DMS 273 (cell line): ENCODE data around the gene ALG8.
"Not testable (repeated sequence)": the region's sequence is repeated elsewhere in the genome, so short reads cannot be mapped to it uniquely, and the experiment has no call there.

ENCODE experiments used
- DNase-seq: peaks from one replicate; lab custom pipeline; 2025; ENCODE audit not compliant: unreplicated experiment; lab: John Stamatoyannopoulos, UW

The ALG8 gene

DNA sequence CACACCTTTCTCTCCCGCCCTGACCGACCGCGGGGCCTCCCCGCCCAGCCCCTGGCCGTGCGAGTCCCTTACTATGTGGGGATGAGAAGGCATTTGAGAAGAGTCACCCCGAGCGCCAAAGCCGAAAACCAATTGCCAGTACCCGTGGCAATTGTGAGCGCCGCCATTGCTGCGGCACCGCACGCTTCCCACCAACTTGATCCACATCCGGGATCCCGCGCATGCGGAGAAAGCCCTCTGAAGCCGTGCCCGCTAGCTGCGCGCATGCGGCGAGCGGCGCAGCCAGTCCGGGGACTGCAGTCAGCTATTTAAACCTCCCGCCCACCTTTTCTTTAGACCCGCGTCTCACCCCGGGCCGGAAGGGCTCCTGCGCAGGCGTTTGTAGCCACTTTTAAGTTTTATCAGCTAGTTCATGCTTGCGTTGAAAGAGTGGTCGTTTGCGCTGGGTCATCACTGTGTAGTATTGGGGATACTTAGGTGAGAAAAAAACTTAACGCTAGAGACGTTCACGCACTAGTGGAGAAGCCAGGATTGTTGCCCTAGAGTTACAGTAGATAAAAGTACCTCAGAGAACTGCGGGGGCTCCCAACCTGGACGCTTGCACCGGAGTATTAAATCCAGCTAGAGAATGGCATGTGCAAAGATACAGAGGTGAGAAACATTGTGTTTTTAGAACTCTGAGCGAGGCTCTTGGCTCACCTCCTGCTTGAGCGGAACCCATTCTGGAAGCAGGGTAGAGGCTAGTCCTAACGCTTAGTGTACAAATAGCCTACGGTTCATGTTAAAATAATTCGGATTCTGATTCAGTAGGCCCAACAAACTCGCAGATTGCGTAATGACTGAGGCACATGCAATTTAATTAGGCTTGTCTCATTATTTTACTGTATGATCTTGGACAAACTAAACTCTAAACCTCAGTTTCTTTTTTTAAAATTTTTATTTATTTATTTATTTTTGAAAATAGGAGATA, at the start of gene ALG8:
Gene ALG8 (minus strand): TSS at position 205 of the 970 bp plus-strand sequence. CDS start 38 bp downstream, at position 167.
- DNase-seq = peak; percentile 97

DNA sequence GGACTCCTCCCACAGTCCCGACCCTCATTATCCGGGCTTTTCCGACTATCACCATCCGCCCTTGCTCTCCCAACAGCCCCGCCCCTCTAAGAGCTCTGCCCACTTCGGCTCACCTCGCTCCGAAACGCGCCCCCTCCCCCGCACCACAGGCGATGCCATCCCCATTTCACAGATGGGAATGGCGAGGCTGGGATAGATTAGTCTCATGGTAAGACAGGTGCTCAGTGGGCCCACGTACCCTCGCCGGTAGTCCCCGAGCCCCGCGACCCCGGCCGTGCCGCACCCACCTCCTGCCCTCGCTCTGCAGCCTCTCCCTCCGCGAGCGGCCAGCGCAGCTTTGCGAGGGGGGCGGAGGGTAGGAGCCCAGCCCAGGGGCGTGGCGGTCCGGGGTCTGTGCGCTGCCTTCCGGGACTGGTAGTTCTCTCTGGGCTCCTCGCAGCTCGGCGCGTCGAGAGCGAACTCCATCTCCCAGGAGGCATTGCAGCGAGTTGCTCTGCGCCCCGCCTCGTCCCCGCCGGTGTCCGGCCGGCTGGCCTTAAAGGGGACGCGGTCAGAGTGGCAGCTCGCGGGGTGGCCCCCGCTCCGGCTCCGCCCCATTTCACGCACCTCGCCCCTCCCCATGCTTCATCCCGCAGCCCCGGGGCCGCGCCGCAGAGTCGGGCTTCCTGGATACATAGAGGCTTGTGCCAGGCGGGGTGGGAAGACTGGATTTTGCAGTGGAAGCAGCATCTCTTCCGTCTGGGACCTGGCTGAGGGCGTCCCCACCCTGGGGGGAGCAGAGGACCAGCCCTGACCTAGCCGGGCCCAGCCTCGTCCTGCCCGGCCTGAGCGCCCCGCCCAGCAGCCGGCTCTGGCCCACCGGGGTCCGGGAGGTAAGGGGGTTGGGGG, 49.1 kb upstream of the ALG8 start, which contains the start of the genes KCTD21 and USP35:
Gene KCTD21 (minus strand): TSS at position 341 of the 888 bp plus-strand sequence. CDS start 14,072 bp downstream, outside the sequence.
Gene USP35 (plus strand): TSS at position 634 of the 888 bp plus-strand sequence. CDS start 7,327 bp downstream, outside the sequence.
- DNase-seq = peak; percentile 96

DNA sequence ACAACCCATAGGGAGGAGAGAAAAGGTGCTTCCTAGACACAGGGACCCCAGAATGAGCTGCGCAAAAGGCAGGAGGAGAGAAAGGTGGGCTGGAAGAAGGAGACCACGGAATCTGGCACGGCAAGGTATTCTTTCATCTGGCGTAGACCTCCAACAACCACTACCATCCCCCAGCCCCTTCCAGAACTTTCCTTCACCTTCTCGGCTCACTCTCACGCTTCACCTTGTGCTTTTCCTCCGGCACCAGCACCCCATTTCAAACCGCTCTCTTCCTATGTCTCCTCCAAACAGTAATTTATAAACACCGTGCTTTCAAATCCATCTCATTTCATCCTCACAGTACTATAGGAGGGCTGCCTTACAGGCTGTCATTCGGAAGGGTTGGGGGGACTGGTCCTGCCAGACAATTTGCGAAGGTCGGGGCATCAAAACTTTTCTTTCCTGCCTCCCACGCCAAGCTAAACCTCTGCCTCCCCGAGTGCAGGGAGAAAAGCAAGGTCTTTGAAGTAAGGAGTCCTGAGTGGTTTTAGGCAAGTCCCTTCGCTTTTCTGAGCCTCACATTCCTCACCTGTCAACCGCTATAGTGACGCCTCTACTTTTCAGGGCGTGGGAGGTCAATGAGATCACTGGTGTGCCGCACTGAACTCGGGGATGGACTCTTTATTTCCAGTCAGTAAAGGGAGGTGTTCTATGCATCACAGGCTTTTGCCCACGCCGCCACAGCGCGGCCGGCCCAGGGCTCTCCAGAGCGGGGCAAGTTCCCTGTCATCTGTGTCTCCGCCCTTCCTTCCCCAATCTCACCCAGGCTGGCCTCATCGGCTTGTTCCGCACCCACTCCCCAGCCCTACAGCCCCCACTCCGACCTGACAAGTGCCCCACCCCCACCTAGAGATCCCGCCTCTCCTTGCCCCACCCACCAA, 48.2 kb upstream of the ALG8 start:
- DNase-seq = no peak

DNA sequence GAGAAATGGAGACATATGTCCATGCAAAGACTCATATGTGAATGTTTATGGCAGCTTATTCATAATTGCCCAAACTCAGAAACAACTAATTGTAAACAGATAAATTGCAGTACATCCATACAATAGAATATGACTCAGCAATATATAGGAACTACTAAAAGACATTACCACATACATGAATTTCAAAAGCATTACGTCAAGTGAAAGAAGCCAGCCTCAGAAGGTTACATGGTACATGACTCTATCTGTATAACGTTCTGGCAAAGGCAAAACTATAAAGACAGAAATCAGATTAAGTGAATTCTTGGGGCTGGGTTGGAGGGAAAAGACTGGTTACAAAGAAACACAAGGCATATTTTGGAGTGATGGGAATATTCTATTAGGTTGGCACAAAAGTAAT, 41.8 kb upstream of the ALG8 start:
- no peak for DNase-seq

DNA sequence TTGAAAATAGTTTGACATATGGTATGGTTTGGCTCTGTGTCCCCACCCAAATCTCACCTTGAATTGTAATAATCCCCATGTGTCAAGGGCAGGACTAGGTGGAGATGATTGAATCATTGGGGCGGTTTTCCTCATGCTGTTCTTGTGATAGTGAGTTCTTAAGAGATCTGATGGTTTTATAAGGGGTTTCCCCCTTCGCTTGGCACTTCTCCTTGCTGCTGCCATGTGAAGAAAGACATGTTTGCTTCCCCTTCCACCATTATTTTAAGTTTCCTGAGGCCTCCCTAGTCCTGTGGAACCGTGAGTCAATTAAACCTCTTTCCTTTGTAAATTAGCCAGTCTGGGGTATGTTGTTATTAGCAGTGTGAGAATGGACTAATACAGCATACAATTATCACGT, 41.3 kb upstream of the ALG8 start:
- DNase-seq = no peak

DNA sequence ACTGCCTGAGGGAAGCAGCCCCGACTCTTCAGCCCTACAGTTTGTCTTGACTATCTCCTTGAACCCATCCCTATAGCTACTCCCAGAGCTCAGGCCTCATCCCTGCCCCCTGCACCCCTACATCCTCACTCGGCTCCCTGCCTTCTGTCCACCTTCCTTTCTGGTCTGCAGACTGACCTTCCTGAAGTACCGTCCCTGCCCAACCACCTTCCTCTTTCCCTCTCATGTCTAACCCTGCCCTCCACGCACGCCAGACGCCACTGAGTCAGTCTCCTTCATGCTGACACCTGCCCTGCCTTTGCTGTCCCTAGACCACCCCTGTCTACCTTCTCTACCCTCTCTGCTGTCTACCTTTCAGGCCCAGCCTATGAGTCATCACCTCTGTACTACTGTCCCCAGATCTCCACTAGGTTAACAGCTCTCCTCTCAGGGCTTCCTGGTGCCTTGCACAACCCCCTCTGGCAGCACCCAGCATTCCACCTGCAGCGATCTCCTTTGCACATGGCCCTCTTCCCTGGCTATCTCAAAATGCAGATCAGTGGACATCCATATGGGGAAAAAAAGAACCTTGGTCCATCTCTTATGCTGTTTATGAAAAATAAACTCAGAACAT, 40.1 kb upstream of the ALG8 start:
- DNase-seq = no peak

DNA sequence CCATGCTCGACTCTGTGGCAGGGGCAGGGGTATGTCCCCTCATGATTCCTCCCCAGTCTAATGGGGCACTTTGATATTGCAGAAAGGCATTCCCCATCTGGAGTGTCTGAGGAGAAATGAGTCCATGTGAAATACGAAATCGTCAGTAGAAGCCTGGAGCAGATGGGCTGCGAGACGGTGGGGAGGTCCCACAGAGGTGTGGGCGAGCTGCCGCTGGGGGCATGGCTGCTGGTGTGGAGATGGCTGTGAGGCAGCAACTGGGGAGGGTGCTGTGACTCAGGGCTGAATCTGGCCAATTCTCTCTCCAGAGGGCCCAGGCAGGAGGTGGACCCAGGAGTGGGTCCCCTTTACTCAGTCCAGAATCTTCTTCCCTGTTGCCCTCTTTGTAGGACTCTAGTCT, 37.8 kb upstream of the ALG8 start:
- DNase-seq = peak; percentile 78

DNA sequence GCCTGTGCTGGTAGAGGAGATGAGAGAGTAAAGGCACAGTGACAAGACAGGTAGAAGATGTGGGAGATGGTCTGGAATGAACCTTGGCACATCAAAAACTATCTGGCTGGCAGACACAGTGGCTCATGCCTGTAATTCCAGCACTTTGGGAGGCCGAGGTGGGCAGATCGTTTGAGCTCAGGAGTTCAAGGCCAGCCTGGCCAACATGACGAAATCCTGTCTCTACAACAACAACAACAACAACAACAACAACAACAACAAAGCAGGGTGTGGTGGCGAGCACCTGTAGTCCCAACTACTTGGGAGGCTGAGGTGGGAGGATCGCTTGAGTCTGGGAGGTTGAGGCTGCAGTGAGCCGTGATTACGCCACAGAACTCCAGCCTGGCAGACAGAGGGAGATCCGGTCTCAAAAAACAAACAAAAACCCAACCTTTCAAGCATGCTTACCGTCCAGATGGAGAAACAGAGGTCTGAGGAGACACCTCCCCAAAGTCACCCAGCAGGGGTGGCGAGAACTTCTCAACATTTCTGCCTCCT, 37.2 kb upstream of the ALG8 start:
- DNase-seq = no peak

DNA sequence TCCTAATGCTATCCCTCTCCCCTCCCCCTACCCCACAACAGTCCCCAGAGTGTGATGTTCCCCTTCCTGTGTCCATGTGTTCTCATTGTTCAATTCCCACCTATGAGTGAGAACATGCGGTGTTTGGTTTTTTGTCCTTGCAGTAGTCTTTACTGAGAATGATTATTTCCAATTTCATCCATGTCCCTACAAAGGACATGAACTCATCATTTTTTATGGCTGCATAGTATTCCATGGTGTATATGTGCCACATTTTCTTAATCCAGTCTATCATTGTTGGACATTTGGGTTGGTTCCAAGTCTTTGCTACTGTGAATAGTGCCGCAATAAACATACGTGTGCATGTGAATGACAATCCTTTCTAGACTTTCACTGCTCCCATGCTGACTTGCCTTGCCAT, 36.4 kb upstream of the ALG8 start:
- not testable (repeated sequence) for DNase-seq

DNA sequence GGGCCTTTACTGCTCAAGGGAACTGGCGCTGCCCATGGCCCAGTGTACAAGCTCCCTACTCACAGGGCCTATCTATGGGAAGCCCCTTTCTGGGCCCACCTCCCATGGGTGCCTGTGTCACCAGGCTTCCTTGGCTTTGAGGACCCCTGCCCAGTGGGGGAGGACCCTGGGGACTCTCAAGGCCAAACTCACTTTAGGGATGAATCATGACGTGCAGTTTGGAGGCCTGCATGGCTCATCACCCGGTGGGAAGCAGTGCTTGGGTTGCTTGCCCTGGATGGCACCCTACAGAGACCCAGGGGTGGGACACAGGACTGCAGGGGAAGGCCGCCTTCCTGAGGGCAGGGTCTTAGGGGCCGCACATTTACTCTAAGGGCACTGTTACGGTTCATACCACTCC, 32.5 kb upstream of the ALG8 start:
- DNase-seq = no peak

DNA sequence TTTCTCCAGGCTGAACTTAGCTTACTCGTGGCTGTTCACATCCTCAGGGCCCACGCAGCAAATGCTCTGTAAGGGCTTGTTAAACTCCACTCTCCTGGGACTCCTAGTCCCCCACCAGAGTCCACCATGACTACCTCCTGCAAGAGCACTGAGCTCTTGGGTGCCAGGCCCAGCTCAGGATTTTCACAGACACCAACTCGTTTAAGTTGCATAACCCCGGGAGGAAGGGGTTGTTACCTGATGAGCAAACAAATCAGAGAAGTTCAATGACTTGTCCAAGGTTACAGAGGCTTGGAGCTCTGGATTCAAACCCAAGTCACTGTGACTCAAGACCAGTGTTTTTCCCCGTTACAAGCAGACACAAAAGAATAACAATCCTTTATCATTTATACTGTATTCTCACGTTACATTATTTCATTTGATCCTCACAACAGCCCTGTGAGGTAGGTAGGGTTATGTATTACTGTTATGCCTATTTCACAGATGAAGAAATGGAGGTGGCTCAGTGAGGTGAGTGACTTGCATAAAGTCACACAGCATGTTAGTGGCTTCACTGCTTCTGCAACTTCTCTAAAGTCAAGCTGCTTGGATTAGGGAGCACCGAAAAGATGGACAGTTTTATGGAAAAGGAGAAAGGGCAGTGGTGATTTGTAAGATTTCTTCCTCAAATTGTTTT, 31.6 kb upstream of the ALG8 start:
- DNase-seq = no peak

DNA sequence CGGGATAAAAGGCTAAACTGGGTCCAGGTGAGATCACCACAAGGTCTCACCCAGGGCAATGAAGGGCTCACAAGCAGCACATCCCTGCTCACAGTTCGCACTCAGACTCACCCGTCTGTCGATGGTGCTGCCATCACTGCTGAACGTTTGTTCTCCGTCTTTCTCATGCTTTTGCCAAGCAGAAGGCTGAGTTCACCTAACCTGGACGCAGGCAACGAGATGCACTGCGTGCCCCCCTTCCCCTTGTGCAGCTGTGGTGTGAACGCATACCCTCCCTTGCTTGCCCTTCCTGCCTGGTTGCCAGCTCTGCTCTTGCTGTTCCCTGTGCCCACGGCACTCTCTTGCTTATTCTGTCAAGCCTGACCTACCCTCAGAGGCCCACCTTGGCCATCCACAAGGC, 31.0 kb upstream of the ALG8 start:
- no peak for DNase-seq

DNA sequence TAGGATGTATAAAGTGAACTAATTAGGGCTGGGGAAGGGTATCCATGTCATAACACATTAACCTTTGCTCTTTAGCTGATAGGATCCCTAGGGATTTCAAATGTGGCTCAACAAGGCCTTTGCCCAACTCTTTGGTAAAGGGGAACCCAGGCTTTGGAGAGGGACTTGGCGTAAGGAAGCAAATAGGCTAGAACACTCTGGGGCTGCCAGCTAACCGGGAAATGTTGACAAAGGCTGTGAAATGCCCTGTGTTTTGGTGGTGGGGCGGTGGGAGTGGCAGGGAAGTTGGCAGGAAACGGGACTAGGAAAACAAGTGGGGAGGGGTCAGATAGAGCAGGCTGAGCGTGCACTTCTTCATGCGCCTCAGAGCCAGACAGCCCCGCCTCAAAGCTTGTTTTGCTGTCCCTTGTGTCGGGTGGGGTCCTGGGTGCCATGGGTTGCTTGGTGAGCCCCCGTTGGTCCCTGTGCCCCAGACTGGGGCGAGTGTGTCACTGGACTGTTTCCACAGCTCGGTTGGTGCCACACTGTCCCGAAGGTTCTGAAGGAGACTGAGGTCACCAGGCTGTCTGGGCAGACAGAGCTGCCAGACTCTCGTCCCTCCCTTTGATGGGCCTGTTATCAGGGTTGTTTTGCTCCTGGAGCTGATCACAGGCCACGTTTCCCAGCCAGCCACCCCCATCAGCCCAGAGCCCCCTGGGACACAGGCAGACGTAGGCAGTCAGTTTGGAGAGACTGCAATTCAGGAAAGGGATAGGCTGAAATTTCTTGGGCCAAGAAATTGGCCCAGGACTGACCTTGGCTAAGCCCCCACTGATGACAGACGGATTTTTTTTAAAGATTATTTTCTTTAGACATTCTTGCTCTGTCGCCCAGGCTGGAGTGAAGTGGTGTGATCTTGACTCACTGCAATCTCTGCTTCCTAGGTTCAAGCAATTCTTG, 29.4 kb upstream of the ALG8 start:
- DNase-seq = peak; percentile 12

DNA sequence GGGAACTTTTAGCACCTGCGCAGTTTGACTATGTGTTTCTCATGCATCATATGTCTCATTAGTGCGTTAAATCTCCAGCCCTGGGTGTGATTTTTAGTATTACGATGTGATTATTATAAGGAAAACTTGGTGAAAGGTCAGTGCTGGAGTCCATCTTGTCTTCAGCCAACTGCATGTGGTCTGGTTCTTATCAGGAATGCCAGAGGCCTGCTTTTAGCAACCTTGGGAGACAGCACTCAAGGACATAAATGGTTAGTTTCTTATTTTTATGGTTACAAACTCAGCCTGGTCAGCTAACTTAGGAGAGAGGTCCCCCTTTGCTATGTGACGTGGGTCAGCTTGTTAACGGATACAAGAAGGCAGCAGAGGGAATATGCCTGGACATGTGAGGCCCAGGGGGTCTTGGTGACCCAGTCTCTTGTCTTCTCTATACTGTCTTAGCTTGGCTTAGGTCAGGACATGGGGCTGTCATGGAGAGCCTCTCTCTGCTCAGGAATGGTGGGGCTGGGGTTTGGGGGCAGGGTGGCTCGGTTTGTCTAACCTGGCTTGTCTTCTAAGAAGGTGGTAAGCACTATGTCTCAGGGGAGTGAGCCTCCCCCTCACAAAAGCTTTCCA, 27.5 kb upstream of the ALG8 start:
- no peak for DNase-seq

DNA sequence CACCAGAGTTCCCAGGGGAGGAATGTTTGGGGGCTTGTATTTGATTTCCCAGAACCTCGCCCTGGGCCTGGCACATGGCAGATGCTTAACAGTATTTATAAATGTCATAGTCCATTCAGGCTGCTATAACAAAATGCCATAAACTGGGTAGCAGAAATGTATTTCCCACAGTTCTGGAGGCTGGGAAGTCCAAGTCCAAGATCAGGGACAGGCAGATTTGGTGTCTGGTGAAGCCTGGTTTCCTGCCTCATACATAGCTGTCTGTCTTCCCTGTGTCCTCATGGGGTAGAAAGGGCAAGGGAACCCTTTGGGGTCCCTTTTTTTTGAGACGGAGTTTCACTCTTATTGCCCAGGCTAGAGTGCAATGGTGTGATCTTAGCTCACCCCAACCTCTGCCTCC, 25.0 kb upstream of the ALG8 start:
- no peak for DNase-seq

DNA sequence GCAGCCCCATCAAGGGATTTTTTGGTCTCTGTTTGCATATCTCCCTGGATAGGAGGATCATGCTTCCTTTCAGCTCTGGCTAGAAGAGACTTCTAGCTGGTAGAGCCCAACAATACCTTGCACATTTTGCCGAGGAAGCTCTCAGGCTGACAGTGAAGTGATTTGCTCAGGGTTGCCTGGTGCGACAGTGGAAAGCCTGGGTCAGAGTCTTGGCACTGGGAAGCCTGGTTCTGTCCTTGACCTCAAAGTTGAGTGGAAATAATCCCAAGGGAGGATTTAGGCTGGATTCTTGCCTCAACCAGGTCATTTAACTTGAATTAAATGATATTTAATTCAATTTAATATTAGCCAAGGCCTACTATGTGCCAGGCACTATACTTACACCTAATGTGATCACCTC, 24.4 kb upstream of the ALG8 start:
- no peak for DNase-seq

DNA sequence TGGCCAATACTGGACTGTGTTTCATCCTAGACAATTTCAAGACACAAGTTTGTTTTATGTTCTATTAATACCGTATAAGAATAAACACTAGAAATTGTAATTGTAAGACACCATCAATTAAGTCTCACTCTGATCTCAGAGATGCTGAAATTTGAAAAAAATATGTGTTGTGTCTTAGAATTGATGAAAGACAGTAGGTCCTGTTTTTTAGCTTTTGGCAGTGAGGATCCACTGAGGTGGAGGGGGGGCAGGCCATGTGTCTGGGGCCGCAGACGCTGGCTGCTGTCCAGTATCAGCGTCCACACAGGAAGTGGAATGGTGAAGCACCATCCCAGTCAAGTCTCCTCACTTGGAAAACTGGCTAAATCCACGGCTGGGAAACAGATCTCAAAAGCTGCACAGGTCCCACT, 22.5 kb upstream of the ALG8 start:
- no peak for DNase-seq

DNA sequence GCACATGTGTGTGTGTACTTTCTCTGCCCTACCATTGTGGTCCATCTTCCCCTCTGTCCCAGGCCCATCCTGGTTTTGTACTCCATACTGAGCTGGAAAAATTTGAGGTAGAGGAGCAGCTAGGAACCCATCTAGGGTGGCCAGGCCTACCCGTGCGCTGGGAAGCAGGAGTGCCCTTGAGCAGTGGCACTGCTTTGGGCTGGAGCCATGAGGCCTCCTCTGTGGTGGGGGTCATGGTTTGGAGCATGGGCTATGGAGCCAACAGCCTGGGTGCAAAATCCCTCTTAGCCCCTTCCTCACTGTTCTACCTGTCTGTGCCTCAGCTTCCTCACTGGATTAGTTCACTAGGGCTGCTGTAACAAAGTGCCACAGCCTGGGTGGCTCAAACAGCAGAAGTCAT, 21.9 kb upstream of the ALG8 start:
- no peak for DNase-seq
